ENCODE measurements around the gene SSTR3. TPM values are rescaled to one million over a fixed set of nuclear protein-coding genes. Genes with fewer than 3 reads are reported as not detected.

The SSTR3 gene
- total and polyA plus RNA-seq, 2 donors (not counting 1 experiment from before 2014, with no cell fraction given) = not detected

- no peaks in the 10 kb centered on the region for H4K20me1 ChIP-seq (ENCODE audit: control insufficient read depth, extremely low read depth, insufficient read depth, low read length)
These were observed 3.6 kb upstream of the SSTR3 start for GRCh38 chr22:37215890-37216289.

GRCh38 chr22:37214731-37215030 is 2.4 kb upstream of the SSTR3 start:
- H2AFZ ChIP-seq (ENCODE audit: low read length) = no peak overlapping the region
- H3K36me3 ChIP-seq (ENCODE audit: control insufficient read depth, insufficient read depth, low read length) = no peaks in the 10 kb centered on the region
- H3K4me2 ChIP-seq (ENCODE audit: extremely low read depth, insufficient read depth, low read length) = no peak overlapping the region
- H3K79me2 ChIP-seq (ENCODE audit: control insufficient read depth, insufficient read depth, low read length) = no peaks in the 10 kb centered on the region
- H3K27ac ChIP-seq (ENCODE audit: insufficient read depth, low read length) = no peak overlapping the region
- H3K9me3 ChIP-seq (ENCODE audit: control insufficient read depth, insufficient read depth, low read depth, low read length) = no peaks in the 10 kb centered on the region
- no peaks in the 10 kb centered on the region for H4K20me1 ChIP-seq (ENCODE audit: control insufficient read depth, extremely low read depth, insufficient read depth, low read length)
- TF ChIP-seq EZH2 (IDR thresholded peaks at IDR 0.05; ENCODE audit: low read length, missing control alignments) = no peak
- TF ChIP-seq, protein P1, sequence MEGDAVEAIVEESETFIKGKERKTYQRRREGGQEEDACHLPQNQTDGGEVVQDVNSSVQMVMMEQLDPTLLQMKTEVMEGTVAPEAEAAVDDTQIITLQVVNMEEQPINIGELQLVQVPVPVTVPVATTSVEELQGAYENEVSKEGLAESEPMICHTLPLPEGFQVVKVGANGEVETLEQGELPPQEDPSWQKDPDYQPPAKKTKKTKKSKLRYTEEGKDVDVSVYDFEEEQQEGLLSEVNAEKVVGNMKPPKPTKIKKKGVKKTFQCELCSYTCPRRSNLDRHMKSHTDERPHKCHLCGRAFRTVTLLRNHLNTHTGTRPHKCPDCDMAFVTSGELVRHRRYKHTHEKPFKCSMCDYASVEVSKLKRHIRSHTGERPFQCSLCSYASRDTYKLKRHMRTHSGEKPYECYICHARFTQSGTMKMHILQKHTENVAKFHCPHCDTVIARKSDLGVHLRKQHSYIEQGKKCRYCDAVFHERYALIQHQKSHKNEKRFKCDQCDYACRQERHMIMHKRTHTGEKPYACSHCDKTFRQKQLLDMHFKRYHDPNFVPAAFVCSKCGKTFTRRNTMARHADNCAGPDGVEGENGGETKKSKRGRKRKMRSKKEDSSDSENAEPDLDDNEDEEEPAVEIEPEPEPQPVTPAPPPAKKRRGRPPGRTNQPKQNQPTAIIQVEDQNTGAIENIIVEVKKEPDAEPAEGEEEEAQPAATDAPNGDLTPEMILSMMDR (conservative IDR thresholded peaks at IDR 0.05 in 1 of 2, IDR thresholded peaks at IDR 0.05 in 1 of 2; ENCODE audit: low read depth in 1 of 2, low read length in 2 of 2) = no peak
- peaks cover 30% of the 10 kb centered on the region for H3K27me3 ChIP-seq (ENCODE audit: control insufficient read depth, insufficient read depth, low read length)
- no peak overlapping the region for H3K4me3 ChIP-seq (replicated peaks in 1 of 4; ENCODE audit: control extremely low read depth in 1 of 4, insufficient read depth in 1 of 4, low read depth in 3 of 4, low read length in 4 of 4)
- H3K9ac ChIP-seq (ENCODE audit: insufficient read depth, low read length) = no peak overlapping the region
- peaks cover 2% of the 10 kb centered on the region for H3K4me1 ChIP-seq (ENCODE audit: control insufficient read depth, extremely low read depth, insufficient read depth, low read length)
- DNase-seq (ENCODE audit: low read depth in 2 of 2) = no peak

More at GRCh38 chr22:37215890-37216289, 3.6 kb upstream of the SSTR3 start:
- no peaks in the 10 kb centered on the region for H3K9me3 ChIP-seq (ENCODE audit: control insufficient read depth, insufficient read depth, low read depth, low read length)
- H2AFZ ChIP-seq (ENCODE audit: low read length) = no peak overlapping the region
- no peak for TF ChIP-seq EZH2 (IDR thresholded peaks at IDR 0.05; ENCODE audit: low read length, missing control alignments)
- TF ChIP-seq, protein P1 (conservative IDR thresholded peaks at IDR 0.05 in 1 of 2, IDR thresholded peaks at IDR 0.05 in 1 of 2; ENCODE audit: low read depth in 1 of 2, low read length in 2 of 2) = no peak
- no peaks in the 10 kb centered on the region for H3K36me3 ChIP-seq (ENCODE audit: control insufficient read depth, insufficient read depth, low read length)
- no peaks in the 10 kb centered on the region for H3K79me2 ChIP-seq (ENCODE audit: control insufficient read depth, insufficient read depth, low read length)
- DNase-seq (ENCODE audit: low read depth in 2 of 2) = no peak
- H3K9ac ChIP-seq (ENCODE audit: insufficient read depth, low read length) = no peak overlapping the region
- H3K27ac ChIP-seq (ENCODE audit: insufficient read depth, low read length) = no peak overlapping the region
- H3K27me3 ChIP-seq (ENCODE audit: control insufficient read depth, insufficient read depth, low read length) = peaks cover 30% of the 10 kb centered on the region
- H3K4me1 ChIP-seq (ENCODE audit: control insufficient read depth, extremely low read depth, insufficient read depth, low read length) = peaks cover 2% of the 10 kb centered on the region
- no peak overlapping the region for H3K4me2 ChIP-seq (ENCODE audit: extremely low read depth, insufficient read depth, low read length)
- H3K4me3 ChIP-seq (replicated peaks in 1 of 4; ENCODE audit: control extremely low read depth in 1 of 4, insufficient read depth in 1 of 4, low read depth in 3 of 4, low read length in 4 of 4) = no peak overlapping the region

GRCh38 chr22:37213941-37214730 is 1.9 kb upstream of the SSTR3 start:
- no peak overlapping the region for H3K27ac ChIP-seq (ENCODE audit: insufficient read depth, low read length)
- DNase-seq (ENCODE audit: low read depth in 2 of 2) = no peak
- TF ChIP-seq EZH2 (IDR thresholded peaks at IDR 0.05; ENCODE audit: low read length, missing control alignments) = no peak
- TF ChIP-seq, protein P1 (conservative IDR thresholded peaks at IDR 0.05 in 1 of 2, IDR thresholded peaks at IDR 0.05 in 1 of 2; ENCODE audit: low read depth in 1 of 2, low read length in 2 of 2) = no peak
- no peak overlapping the region for H2AFZ ChIP-seq (ENCODE audit: low read length)
- H3K79me2 ChIP-seq (ENCODE audit: control insufficient read depth, insufficient read depth, low read length) = no peaks in the 10 kb centered on the region
- no peaks in the 10 kb centered on the region for H4K20me1 ChIP-seq (ENCODE audit: control insufficient read depth, extremely low read depth, insufficient read depth, low read length)
- H3K4me2 ChIP-seq (ENCODE audit: extremely low read depth, insufficient read depth, low read length) = no peak overlapping the region
- H3K4me1 ChIP-seq (ENCODE audit: control insufficient read depth, extremely low read depth, insufficient read depth, low read length) = peaks cover 2% of the 10 kb centered on the region
- no peak overlapping the region for H3K9ac ChIP-seq (ENCODE audit: insufficient read depth, low read length)
- no peaks in the 10 kb centered on the region for H3K36me3 ChIP-seq (ENCODE audit: control insufficient read depth, insufficient read depth, low read length)
- no peak overlapping the region for H3K4me3 ChIP-seq (replicated peaks in 1 of 4; ENCODE audit: control extremely low read depth in 1 of 4, insufficient read depth in 1 of 4, low read depth in 3 of 4, low read length in 4 of 4)
- peaks cover 30% of the 10 kb centered on the region for H3K27me3 ChIP-seq (ENCODE audit: control insufficient read depth, insufficient read depth, low read length)
- no peaks in the 10 kb centered on the region for H3K9me3 ChIP-seq (ENCODE audit: control insufficient read depth, insufficient read depth, low read depth, low read length)
